Right lobe of liver (tissue), 4 donors: Measurements from ENCODE around the gene FHIT.

ENCODE experiments used
- CTCF ChIP-seq, 4 donors: fragments of 200-600 bp in 3 of 4; fragments of 450-650 bp in 1 of 4; IDR thresholded peaks; one replicate each; pipeline versions ENCODE4 v1.5.1 to v1.8.0; 2016 to 2022; ENCODE audit warnings: antibody characterized with exemption in 4 of 4, mild to moderate bottlenecking in 2 of 4
- POLR2A ChIP-seq: fragments of 450-650 bp; IDR thresholded peaks from one replicate; pipeline ENCODE4 v1.6.1; 2017; ENCODE audit warnings: antibody characterized with exemption, mild to moderate bottlenecking
- donor health status: DM: no; HTN: no; CAD: no.
- donor health status: DM: no; HTN: no; CAD: no.
- donor health status: DM: no; HTN: yes; CAD: no.

GRCh38 chr3:61237858-61238257, 13.4 kb downstream of the FHIT start:
- no peak for TF ChIP-seq CTCF (IDR thresholded peaks at IDR 0.05)
- TF ChIP-seq POLR2A = no peak
